SK-MEL-5 (cell line): Measurements from ENCODE around the gene SLC6A17. TPM values are rescaled to one million over a fixed set of nuclear protein-coding genes. Genes with fewer than 3 reads are reported as not detected.

Experiments
- DNase-seq: peaks from one replicate; pipeline ENCODE4 v3.0.0-alpha.2; 2016; ENCODE audit warnings: low read depth, low spot score
- in situ Hi-C: cut with HindIII; loops from 2 replicates; pipeline ENCODE4 v1.10.0; 2016; ENCODE audit warnings: low sequenced_read_pairs, high pct_unique_total_duplicates, low pct_unique_long_range_greater_than_20kb
- total RNA-seq: library from RNA; depleted of rRNA; stranded (reverse); fragments of >200 nt; shearing (Covaris generic); gene quantifications from 2 replicates; pipeline ENCODE4 v1.2.3, GENCODE V29; 2014

The SLC6A17 gene
- total RNA-seq, 1 experiment from 2014 or later: 5.7 TPM

DNA sequence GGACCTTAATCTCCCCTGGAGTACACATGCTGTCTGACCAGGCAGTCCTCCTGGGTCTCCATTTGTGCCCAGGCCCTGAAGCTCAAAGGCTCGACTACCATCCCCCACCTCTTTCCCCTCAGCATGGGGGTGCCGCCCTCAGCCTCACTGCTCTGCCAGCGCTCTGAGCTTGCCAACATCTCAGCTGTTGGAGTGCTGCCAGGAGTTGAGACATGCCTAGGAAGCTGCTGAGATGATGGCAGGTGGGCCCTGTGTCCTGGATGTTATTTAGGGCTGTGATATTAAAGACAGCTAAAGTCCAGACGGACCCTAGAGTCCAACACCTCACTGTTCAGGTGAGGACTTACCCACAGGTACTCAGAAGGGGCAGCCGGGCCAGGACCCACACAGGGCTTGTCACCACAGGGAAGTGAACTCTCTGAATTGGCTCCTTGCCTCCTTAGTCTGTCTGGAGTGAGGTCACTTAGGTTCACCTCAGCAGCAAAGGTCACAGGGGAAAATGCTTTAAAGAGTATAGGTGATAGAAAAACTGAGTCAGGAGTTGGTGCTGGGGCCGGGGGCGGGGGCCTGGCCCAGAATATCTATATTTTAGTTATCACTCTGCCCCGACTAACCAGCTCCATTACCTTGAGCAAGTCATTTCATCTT, 40.1 kb downstream of the SLC6A17 start:
- no peak for DNase-seq
- in situ Hi-C loops: no loop called here

DNA sequence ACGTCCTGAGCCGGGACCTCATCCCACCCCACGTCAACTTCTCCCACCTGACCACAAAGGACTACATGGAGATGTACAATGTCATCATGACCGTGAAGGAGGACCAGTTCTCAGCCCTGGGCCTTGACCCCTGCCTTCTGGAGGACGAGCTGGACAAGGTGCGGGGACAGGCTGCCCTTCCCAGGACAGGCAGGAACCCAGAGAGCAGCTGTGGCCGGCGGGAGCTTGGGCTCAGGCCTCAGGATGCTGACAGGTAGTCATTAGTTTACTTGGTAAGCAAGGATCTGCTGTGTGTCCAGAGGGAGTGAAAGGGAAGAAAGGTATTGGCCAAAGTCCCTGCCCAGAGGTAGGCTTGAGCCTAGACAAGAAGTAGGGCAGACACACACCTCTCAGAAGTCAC, 42.2 kb downstream of the SLC6A17 start:
- no peak for DNase-seq
- in situ Hi-C loops: no loop called here

DNA sequence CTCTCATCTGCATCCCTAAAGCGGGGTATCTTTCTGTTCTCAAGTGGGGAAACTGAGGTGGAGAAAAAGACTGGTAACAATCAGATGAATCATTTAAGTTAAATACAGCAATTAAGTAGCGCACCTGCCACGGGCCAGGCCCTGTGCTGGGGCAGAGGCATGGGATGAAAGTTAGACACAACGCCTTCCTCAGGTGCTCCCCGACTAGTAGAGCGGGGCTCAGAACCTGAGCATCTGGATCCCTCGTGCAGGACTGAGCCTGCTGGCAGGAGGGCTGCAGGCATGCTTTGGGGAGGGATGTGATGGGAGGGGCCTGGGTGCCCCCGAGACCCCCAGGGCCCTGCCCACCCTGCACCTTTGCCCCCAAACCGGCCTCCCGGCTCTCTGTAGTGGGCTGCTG, 44.9 kb downstream of the SLC6A17 start:
- DNase-seq: no peak
- in situ Hi-C loops: no loop called here

DNA sequence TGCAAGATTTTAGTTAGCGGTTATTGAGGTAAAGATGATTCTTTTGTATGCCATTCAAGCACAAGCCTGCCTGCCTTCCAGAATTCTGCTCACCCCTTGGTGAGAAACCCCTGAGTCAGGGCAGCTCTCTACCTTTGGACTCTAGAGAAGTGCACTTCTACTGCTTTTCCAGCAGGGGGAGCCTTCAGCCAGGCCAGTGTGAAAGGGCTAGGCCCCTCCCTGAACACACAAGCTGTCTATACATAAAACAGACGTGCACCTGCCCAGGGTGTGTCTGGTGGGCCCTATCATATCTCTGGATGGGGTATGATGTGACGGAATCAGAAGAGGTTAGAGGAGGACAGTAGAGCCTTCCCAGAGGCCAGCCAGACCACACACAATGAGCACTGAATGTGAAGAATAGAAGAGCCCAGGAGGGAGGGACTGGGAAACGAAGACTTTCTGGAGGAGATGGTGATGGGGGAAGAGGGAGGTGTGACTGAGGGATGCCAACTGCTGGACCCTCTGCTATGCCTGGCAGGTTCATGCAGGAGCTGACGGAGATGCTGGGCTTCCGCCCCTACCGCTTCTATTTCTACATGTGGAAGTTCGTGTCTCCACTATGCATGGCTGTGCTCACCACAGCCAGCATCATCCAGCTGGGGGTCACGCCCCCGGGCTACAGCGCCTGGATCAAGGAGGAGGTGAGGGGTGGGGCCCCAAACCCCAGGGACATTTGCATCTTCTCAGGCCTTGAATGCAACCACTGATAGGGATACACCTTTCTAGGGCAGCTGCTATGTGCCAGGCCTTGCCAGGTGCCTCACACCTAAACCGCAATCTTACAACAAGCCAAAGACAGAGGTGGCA, 46.8 kb downstream of the SLC6A17 start:
- DNase-seq: peak; percentile 71
- in situ Hi-C loops: no loop called here

DNA sequence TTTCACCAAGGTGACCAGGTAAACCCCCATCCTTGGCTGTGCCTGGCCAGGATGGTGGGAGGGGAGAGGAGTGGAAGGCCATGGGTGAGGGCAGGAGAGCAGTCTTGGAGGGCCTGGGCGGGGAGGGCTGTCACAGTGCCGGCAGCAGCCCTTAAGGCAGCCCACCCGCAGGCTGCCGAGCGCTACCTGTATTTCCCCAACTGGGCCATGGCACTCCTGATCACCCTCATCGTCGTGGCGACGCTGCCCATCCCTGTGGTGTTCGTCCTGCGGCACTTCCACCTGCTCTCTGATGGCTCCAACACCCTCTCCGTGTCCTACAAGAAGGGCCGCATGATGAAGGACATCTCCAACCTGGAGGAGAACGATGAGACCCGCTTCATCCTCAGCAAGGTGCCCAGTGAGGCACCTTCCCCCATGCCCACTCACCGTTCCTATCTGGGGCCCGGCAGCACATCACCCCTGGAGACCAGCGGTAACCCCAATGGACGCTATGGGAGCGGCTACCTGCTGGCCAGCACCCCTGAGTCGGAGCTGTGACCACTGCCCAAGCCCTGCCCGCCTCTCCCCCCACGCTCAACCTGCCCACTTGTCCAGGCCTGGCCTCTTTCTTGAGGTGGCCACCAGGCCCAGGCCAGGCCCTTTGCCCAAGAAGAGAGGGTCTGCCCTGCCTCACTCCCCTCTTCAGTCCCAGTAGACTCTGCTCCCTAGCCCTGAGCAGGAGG, 47.8 kb downstream of the SLC6A17 start:
- in situ Hi-C loops: no loop called here
- no peak for DNase-seq

DNA sequence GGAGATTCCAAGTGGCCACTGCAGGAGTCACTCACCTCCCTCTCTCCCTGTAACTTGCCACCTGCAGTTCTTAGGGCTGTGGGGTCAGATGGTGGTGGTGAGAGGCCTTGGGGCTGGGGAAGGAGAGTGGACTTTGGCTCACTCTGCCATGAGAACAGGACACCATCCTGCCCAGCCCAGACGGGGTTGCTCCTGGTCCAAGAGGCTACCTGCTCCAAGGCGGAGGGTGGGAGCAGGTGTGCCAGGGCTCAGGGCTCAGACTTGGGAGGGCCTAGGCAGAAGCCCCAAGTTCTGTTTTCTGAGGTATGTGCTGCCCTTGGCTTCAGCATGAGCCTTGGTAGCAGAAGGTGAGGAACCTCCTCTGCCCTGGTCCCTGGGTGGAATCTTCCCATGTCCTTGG, 48.5 kb downstream of the SLC6A17 start:
- no peak for DNase-seq
- in situ Hi-C loops: no loop called here

DNA sequence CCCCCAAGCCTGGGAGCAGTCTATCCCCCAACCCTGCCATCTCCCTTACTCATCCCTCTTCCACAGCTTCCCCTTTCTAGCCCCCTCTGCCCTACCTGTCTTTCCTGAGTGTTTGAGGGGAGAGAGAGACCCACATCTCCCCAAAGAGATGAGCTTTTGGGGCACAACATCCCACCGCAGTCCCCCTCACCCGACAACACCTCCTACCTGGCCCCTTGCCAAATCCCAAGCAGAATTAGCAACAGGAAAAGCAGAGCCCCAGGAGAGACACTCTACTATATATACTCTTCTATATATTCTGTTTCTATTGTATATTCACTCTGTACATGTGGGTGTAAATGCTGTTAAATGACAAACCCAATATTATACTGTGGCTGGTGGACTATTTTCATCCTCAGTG, 49.9 kb downstream of the SLC6A17 start:
- DNase-seq: no peak
- in situ Hi-C loops: no loop called here

DNA sequence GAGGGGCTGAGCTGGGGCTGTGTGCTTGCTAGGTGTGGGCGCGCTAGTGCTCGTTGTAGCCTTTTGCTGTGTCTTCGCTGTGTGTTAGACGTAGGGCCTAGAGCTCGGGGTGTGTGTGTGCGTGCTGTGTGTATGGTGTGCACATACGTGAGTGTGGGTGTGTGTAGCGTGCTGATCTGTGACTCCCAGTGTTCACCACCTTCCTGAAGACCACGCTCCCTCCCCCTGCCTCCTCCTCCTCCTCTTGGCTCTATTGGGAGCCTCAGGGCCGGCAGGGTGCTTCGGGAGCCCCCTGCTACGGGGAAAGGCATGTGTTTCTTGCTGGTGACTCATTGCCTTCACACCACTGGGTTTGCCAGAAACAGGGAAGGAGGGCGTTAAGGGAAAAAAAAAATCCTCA, 50.4 kb downstream of the SLC6A17 start:
- in situ Hi-C loops: no loop called here
- no peak for DNase-seq

DNA sequence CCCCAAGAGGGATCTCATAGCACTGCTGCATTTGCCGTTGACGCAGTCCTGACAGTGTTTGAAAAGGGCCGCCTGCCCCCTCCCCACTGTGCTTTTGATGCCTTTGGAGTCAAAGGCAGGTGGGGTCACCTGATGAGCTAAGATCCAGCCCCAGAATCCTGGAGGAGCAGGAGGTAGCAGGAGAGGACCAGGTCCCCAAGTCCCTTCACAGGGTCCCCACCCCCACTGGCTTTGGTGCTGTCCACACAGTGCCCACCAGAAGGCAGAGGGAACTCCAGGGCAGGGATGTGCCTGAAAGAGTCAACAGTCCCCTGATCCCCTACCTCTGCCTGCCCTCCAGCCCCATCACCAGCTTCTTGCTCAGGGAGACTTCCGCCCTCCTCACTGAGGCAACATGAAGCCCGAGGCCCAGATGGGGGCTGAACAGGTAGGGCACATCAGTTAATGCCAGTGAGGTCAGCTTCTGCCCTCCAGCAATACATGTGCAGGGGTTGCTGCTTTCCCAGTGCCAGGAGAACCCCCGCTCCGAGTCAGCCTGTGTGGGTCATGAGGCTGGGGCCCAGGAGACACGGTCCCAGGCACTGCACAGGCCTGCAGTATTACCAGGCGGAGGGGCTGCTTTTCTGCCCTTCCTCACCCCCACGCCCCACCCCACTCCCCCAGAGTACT, 51.0 kb downstream of the SLC6A17 start:
- in situ Hi-C loops: no loop called here

DNA sequence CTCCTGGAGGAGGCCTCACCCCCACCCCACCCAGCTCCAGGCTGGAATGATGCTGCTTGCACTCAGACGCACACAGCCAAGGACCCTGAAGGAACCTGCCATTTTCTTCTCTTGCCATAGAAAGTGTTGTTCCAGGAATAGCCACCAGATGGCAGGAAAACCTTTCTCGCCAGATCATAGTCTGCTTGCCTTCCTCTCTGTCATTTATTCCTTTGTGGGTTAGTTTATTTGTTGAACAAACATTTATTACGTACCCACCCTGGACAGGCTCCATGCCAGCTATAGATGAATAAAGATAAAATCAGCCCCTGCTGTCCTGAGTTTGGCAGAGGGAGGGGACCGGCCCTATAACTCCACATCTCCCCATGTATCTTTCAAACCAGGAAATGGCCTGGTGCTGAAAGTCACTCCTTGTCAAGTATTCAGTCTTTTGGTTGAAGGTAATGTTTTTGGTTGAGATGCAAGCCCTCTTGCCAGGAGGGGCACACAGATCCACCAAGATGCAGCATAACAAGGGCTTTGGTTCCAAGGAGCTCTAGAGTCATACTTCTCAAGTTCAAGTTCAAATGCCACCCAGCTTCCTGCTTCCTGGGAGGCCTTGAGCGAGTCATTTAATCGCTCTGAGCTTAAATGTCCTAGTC, 52.8 kb downstream of the SLC6A17 start:
- peak; percentile 78 for DNase-seq
- in situ Hi-C loops: no loop called here

More for the DNA sequence above, 51.0 kb downstream of the SLC6A17 start:
- DNase-seq: no peak

DNA sequence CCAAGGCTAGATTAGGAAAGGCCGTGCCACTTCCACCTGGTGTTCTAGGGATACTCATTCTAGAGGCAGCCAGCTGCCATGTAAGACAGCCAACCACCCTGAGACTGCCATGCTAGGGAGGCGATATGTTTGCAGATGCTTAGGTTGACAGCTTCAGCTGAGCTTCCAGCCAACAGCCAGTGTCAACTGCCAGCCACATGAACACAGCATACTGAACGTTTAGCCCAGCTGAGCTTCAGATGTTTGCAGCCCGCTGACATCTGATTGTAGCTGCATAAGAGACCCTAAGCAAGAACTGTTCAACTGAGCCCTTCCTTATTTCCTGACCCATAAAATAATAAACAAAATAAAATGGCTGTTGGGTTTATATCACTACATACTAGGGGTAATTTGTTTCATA, 54.9 kb downstream of the SLC6A17 start:
- DNase-seq: no peak
- in situ Hi-C loops: no loop called here

DNA sequence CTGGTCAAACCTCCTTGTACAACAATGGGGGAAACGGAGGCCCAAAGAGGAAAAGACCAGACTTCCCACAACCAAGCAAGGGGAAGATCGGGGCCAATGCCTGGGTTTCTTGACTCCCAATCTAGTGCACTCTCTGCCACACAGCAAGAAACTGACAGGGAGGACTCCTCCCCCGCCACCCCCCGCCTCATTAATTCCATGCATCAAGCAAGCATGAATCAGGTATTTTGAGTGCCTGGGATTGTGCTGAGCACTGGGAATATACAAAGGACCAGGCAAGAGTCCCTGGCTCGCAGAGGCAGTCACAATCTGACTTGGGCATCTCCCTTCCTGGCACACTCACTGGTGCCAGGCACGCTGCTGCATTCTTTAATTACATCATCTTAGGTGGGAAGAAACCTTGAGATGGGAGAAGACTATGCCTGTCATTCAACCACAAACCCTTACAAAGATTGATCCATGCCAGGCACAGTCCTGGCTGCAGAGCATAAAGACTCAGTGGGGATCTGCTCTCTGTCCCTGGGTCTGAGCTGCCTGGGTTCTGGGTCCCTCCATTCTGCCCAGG, 55.4 kb downstream of the SLC6A17 start:
- in situ Hi-C loops: no loop called here
- no peak for DNase-seq

DNA sequence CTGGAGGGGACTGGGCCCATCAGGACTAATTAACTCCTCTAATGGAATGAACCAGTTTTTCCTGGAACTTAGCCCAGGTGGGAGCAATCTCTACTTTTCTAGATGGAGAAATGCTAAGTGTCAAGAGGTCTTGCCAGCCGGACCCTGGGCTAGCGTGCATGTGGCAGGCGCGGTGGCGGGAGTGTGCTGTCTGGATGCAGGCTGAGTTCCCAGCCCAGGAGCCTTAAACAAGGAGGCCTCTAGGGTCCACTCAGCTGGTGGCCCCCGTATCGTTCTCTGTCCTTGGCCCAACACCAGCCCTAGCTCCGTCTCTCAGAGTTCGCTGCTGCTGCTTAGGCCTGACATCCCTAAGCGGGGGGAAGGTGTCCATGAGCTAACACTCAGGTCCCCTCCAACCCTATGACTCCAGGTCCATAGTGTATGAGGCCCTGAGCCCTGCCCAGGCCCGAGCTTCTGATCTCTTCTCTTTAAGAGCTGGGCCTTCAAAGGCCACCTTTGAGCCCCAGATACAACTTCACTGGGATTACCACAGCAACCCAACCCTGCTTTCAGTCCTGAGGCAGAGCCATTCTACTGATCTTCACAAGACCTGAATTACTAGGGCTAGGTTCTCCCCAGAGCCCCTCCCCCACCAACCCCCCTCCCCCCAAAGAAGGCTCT, 56.1 kb downstream of the SLC6A17 start:
- in situ Hi-C loops: no loop called here
- DNase-seq: no peak

DNA sequence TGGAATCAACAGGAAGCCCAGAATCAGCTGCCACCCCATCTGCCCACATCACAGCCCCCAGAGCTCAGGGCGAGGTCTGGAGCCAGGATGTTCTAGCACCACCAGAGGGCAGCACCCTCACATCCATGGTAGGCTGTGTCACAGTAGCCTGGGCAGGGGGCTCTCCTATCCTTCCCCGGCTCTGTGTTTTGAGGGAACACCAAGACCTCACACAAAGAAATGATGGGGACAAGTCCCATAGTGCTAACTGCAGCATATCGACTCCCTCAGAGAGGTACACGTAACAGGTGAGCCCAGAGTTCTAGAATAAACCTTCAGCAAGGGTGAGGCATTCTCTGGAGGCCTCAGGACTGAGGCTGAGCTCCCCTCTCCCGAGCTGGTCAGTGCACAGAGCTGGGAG, 57.5 kb downstream of the SLC6A17 start:
- DNase-seq: peak; percentile 68
- in situ Hi-C loops: no loop called here

DNA sequence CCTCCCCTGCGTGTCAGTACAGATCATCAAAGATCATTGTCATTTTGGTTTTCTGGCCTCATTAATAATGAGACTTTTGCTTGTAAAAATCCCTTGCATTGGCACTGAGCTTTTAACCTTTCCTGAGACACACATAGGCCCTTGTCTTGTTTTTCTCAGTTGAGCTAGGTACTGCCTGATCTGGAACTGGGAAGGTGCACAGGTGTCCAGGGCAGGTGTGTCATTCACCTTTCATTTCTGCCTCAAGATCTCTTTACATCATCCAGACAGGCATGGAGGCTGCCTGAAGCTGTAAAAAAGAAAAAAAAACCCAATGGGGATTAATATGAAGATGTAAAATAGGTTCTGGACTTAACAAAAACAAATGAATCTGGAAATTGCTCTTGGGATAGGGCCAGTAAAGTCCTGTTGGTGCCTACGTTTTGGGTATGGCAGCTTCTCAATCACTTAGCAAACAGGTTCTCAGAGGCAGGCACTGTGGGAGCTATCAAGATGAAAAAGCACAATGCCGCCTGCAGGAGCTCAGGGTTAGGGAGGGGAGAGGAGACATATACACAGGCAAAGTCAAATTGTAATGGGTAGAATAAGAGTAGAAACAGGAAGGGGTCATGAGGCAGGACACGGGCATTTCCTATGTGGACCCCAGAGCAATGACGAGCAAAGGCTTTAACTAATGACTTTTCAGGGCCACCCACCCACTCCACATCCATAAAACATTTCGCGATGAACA, 58.8 kb downstream of the SLC6A17 start:
- in situ Hi-C loops: no loop called here
- no peak for DNase-seq
